ENCODE measurements around the gene TSHR.
A peak's percentile ranks its signal among the peaks of the same experiment; 100 is the strongest.
"Not testable (repeated sequence)": the region's sequence is repeated elsewhere in the genome, so short reads cannot be mapped to it uniquely, and the experiment has no call there.

TSHR gene

GRCh38 chr14:80955416-80955941, at the start of gene TSHR:
Gene TSHR, plus strand, starts transcription at chr14:80955621. Its CDS starts 60 bp downstream, at chr14:80955681.
- Histone ChIP-seq H3K4me1 (ENCODE audit: control insufficient read depth in 2 of 2, insufficient read depth in 2 of 2, low read length in 2 of 2) (peaks cover 0 to 5% of the 10 kb centered on the region in 2 donors), H3K27ac (ENCODE audit: low read depth in 2 of 2, low read length in 2 of 2) (no peak within 1 kb of the TSS), H3K27me3 (ENCODE audit: control insufficient read depth in 2 of 2, insufficient read depth in 2 of 2, low read length in 2 of 2) (peaks cover 2 to 12% of the 10 kb centered on the region in 2 donors), H3K36me3 (ENCODE audit: control insufficient read depth in 2 of 2, insufficient read depth in 2 of 2, low read length in 2 of 2) (no peaks in the 10 kb centered on the region), H3K9ac (ENCODE audit: low read depth in 1 of 2, low read length in 2 of 2) (peak within 1 kb of the TSS in 1 of 2 donors; percentile 17), H3K9me3 (ENCODE audit: control insufficient read depth in 2 of 2, low read length in 2 of 2) (no peaks in the 10 kb centered on the region), H3K4me3 (ENCODE audit: low read length in 2 of 2) (peak within 1 kb of the TSS; percentile 58 to 79)

GRCh38 chr14:80906336-80906735, 49.1 kb upstream of the TSHR start:
- Histone ChIP-seq H3K9ac (ENCODE audit: low read depth in 1 of 2, low read length in 2 of 2) (no peak overlapping the region), H3K9me3 (ENCODE audit: control insufficient read depth in 2 of 2, low read length in 2 of 2) (no peaks in the 10 kb centered on the region), H3K27ac (ENCODE audit: low read depth in 2 of 2, low read length in 2 of 2) (no peak overlapping the region), H3K4me1 (ENCODE audit: control insufficient read depth in 2 of 2, insufficient read depth in 2 of 2, low read length in 2 of 2) (no peaks in the 10 kb centered on the region), H3K36me3 (ENCODE audit: control insufficient read depth in 2 of 2, insufficient read depth in 2 of 2, low read length in 2 of 2) (no peaks in the 10 kb centered on the region), H3K27me3 (ENCODE audit: control insufficient read depth in 2 of 2, insufficient read depth in 2 of 2, low read length in 2 of 2) (no peaks in the 10 kb centered on the region), H3K4me3 (ENCODE audit: low read length in 2 of 2) (no peak overlapping the region)

- H3K27me3 ChIP-seq (ENCODE audit: control insufficient read depth in 2 of 2, insufficient read depth in 2 of 2, low read length in 2 of 2), result no peaks in the 10 kb centered on the region
- H3K4me3 ChIP-seq (ENCODE audit: low read length in 2 of 2), result no peak overlapping the region
- no peak overlapping the region for H3K9ac ChIP-seq (ENCODE audit: low read depth in 1 of 2, low read length in 2 of 2)
- H3K9me3 ChIP-seq (ENCODE audit: control insufficient read depth in 2 of 2, low read length in 2 of 2), result no peaks in the 10 kb centered on the region
- H3K36me3 ChIP-seq (ENCODE audit: control insufficient read depth in 2 of 2, insufficient read depth in 2 of 2, low read length in 2 of 2), result no peaks in the 10 kb centered on the region
- no peaks in the 10 kb centered on the region for H3K4me1 ChIP-seq (ENCODE audit: control insufficient read depth in 2 of 2, insufficient read depth in 2 of 2, low read length in 2 of 2)
- no peak overlapping the region for H3K27ac ChIP-seq (ENCODE audit: low read depth in 2 of 2, low read length in 2 of 2)
These were observed 48.5 kb upstream of the TSHR start for GRCh38 chr14:80906946-80907345.

- not testable (repeated sequence) for H3K9ac ChIP-seq (ENCODE audit: low read depth in 1 of 2, low read length in 2 of 2); H3K4me1 ChIP-seq (ENCODE audit: control insufficient read depth in 2 of 2, insufficient read depth in 2 of 2, low read length in 2 of 2); H3K27ac ChIP-seq (ENCODE audit: low read depth in 2 of 2, low read length in 2 of 2); H3K4me3 ChIP-seq (ENCODE audit: low read length in 2 of 2); H3K27me3 ChIP-seq (ENCODE audit: control insufficient read depth in 2 of 2, insufficient read depth in 2 of 2, low read length in 2 of 2); H3K36me3 ChIP-seq (ENCODE audit: control insufficient read depth in 2 of 2, insufficient read depth in 2 of 2, low read length in 2 of 2); H3K9me3 ChIP-seq (ENCODE audit: control insufficient read depth in 2 of 2, low read length in 2 of 2)
These were observed 43.4 kb upstream of the TSHR start for GRCh38 chr14:80912013-80912412.

- H3K27ac ChIP-seq (ENCODE audit: low read depth in 2 of 2, low read length in 2 of 2), result no peak overlapping the region
- peaks cover 0 to 2% of the 10 kb centered on the region in 2 donors for H3K36me3 ChIP-seq (ENCODE audit: control insufficient read depth in 2 of 2, insufficient read depth in 2 of 2, low read length in 2 of 2)
- no peak overlapping the region for H3K9ac ChIP-seq (ENCODE audit: low read depth in 1 of 2, low read length in 2 of 2)
- no peak overlapping the region for H3K4me3 ChIP-seq (ENCODE audit: low read length in 2 of 2)
- H3K9me3 ChIP-seq (ENCODE audit: control insufficient read depth in 2 of 2, low read length in 2 of 2), result no peaks in the 10 kb centered on the region
- no peaks in the 10 kb centered on the region for H3K27me3 ChIP-seq (ENCODE audit: control insufficient read depth in 2 of 2, insufficient read depth in 2 of 2, low read length in 2 of 2)
- no peaks in the 10 kb centered on the region for H3K4me1 ChIP-seq (ENCODE audit: control insufficient read depth in 2 of 2, insufficient read depth in 2 of 2, low read length in 2 of 2)
These were observed 35.8 kb upstream of the TSHR start for GRCh38 chr14:80919622-80920021.

GRCh38 chr14:80923368-80923767, 32.1 kb upstream of the TSHR start:
- H3K27me3 ChIP-seq (ENCODE audit: control insufficient read depth in 2 of 2, insufficient read depth in 2 of 2, low read length in 2 of 2), result no peaks in the 10 kb centered on the region
- no peak overlapping the region for H3K9ac ChIP-seq (ENCODE audit: low read depth in 1 of 2, low read length in 2 of 2)
- no peaks in the 10 kb centered on the region for H3K36me3 ChIP-seq (ENCODE audit: control insufficient read depth in 2 of 2, insufficient read depth in 2 of 2, low read length in 2 of 2)
- no peaks in the 10 kb centered on the region for H3K4me1 ChIP-seq (ENCODE audit: control insufficient read depth in 2 of 2, insufficient read depth in 2 of 2, low read length in 2 of 2)
- no peak overlapping the region for H3K27ac ChIP-seq (ENCODE audit: low read depth in 2 of 2, low read length in 2 of 2)
- no peak overlapping the region for H3K4me3 ChIP-seq (ENCODE audit: low read length in 2 of 2)
- no peaks in the 10 kb centered on the region for H3K9me3 ChIP-seq (ENCODE audit: control insufficient read depth in 2 of 2, low read length in 2 of 2)

- no peak overlapping the region for H3K4me3 ChIP-seq (ENCODE audit: low read length in 2 of 2)
- no peaks in the 10 kb centered on the region for H3K4me1 ChIP-seq (ENCODE audit: control insufficient read depth in 2 of 2, insufficient read depth in 2 of 2, low read length in 2 of 2)
- H3K9ac ChIP-seq (ENCODE audit: low read depth in 1 of 2, low read length in 2 of 2), result no peak overlapping the region
- H3K9me3 ChIP-seq (ENCODE audit: control insufficient read depth in 2 of 2, low read length in 2 of 2), result no peaks in the 10 kb centered on the region
- no peaks in the 10 kb centered on the region for H3K27me3 ChIP-seq (ENCODE audit: control insufficient read depth in 2 of 2, insufficient read depth in 2 of 2, low read length in 2 of 2)
- no peaks in the 10 kb centered on the region for H3K36me3 ChIP-seq (ENCODE audit: control insufficient read depth in 2 of 2, insufficient read depth in 2 of 2, low read length in 2 of 2)
- no peak overlapping the region for H3K27ac ChIP-seq (ENCODE audit: low read depth in 2 of 2, low read length in 2 of 2)
These were observed 30.9 kb upstream of the TSHR start for GRCh38 chr14:80924365-80925103.

- Histone ChIP-seq H3K4me3 (ENCODE audit: low read length in 2 of 2) (no peak overlapping the region), H3K27me3 (ENCODE audit: control insufficient read depth in 2 of 2, insufficient read depth in 2 of 2, low read length in 2 of 2) (no peaks in the 10 kb centered on the region), H3K27ac (ENCODE audit: low read depth in 2 of 2, low read length in 2 of 2) (no peak overlapping the region), H3K9ac (ENCODE audit: low read depth in 1 of 2, low read length in 2 of 2) (no peak overlapping the region), H3K4me1 (ENCODE audit: control insufficient read depth in 2 of 2, insufficient read depth in 2 of 2, low read length in 2 of 2) (no peaks in the 10 kb centered on the region), H3K9me3 (ENCODE audit: control insufficient read depth in 2 of 2, low read length in 2 of 2) (no peaks in the 10 kb centered on the region), H3K36me3 (ENCODE audit: control insufficient read depth in 2 of 2, insufficient read depth in 2 of 2, low read length in 2 of 2) (no peaks in the 10 kb centered on the region)
These were observed 28.9 kb upstream of the TSHR start for GRCh38 chr14:80926397-80927082.

GRCh38 chr14:80927083-80927989, 28.1 kb upstream of the TSHR start:
- no peaks in the 10 kb centered on the region for H3K9me3 ChIP-seq (ENCODE audit: control insufficient read depth in 2 of 2, low read length in 2 of 2)
- H3K27ac ChIP-seq (ENCODE audit: low read depth in 2 of 2, low read length in 2 of 2), result no peak overlapping the region
- H3K27me3 ChIP-seq (ENCODE audit: control insufficient read depth in 2 of 2, insufficient read depth in 2 of 2, low read length in 2 of 2), result no peaks in the 10 kb centered on the region
- H3K4me1 ChIP-seq (ENCODE audit: control insufficient read depth in 2 of 2, insufficient read depth in 2 of 2, low read length in 2 of 2), result no peaks in the 10 kb centered on the region
- H3K36me3 ChIP-seq (ENCODE audit: control insufficient read depth in 2 of 2, insufficient read depth in 2 of 2, low read length in 2 of 2), result no peaks in the 10 kb centered on the region
- H3K9ac ChIP-seq (ENCODE audit: low read depth in 1 of 2, low read length in 2 of 2), result no peak overlapping the region
- H3K4me3 ChIP-seq (ENCODE audit: low read length in 2 of 2), result no peak overlapping the region

All from mucosa of rectum (tissue), 2 donors.